Measurements from ENCODE around the gene POLH. TPM values are rescaled to one million over a fixed set of nuclear protein-coding genes. Genes with fewer than 3 reads are reported as not detected.

Gene POLH
- total RNA-seq, 1 donor from 2014 or later, result 21.2 TPM

GRCh38 chr6:43614396-43614730 is 38.4 kb downstream of the POLH start:
- DNase-seq (ENCODE audit: low spot score), result no peak
- H3K36me3 Mint-ChIP-seq (ENCODE audit: low read depth), result peaks cover 8% of the 10 kb centered on the region
- no peak overlapping the region for H3K27ac Mint-ChIP-seq (ENCODE audit: unreplicated experiment)
- no peak overlapping the region for H3K4me3 Mint-ChIP-seq (ENCODE audit: unreplicated experiment)
- H3K9me3 Mint-ChIP-seq (ENCODE audit: low read depth), result no peaks in the 10 kb centered on the region
- TF ChIP-seq CTCF (IDR thresholded peaks at IDR 0.05), result no peak
- H3K27me3 Mint-ChIP-seq (ENCODE audit: low read depth), result no peaks in the 10 kb centered on the region
- H3K4me1 Mint-ChIP-seq (ENCODE audit: low read depth), result no peaks in the 10 kb centered on the region

- Mint-ChIP-seq H3K4me1 (ENCODE audit: low read depth) (no peaks in the 10 kb centered on the region), H3K27ac (ENCODE audit: unreplicated experiment) (peak overlapping the region; percentile 22), H3K4me3 (ENCODE audit: unreplicated experiment) (no peak overlapping the region), H3K27me3 (ENCODE audit: low read depth) (no peaks in the 10 kb centered on the region), H3K9me3 (ENCODE audit: low read depth) (no peaks in the 10 kb centered on the region), H3K36me3 (ENCODE audit: low read depth) (peaks cover 14% of the 10 kb centered on the region)
- DNase-seq (ENCODE audit: low spot score), result peak; percentile 21
- no peak for TF ChIP-seq CTCF (IDR thresholded peaks at IDR 0.05)
These were observed 40.9 kb downstream of the POLH start for GRCh38 chr6:43616725-43617472.

GRCh38 chr6:43621078-43621835 is 45.3 kb downstream of the POLH start:
- no peaks in the 10 kb centered on the region for H3K9me3 Mint-ChIP-seq (ENCODE audit: low read depth)
- DNase-seq (ENCODE audit: low spot score), result no peak
- H3K4me3 Mint-ChIP-seq (ENCODE audit: unreplicated experiment), result no peak overlapping the region
- TF ChIP-seq CTCF (IDR thresholded peaks at IDR 0.05), result no peak
- peaks cover 14% of the 10 kb centered on the region for H3K4me1 Mint-ChIP-seq (ENCODE audit: low read depth)
- H3K27ac Mint-ChIP-seq (ENCODE audit: unreplicated experiment), result peak overlapping the region; percentile 39
- no peaks in the 10 kb centered on the region for H3K27me3 Mint-ChIP-seq (ENCODE audit: low read depth)
- peaks cover 36% of the 10 kb centered on the region for H3K36me3 Mint-ChIP-seq (ENCODE audit: low read depth)

- H3K4me3 Mint-ChIP-seq (ENCODE audit: unreplicated experiment), result no peak overlapping the region
- H3K27me3 Mint-ChIP-seq (ENCODE audit: low read depth), result no peaks in the 10 kb centered on the region
- no peaks in the 10 kb centered on the region for H3K9me3 Mint-ChIP-seq (ENCODE audit: low read depth)
- peaks cover 39% of the 10 kb centered on the region for H3K36me3 Mint-ChIP-seq (ENCODE audit: low read depth)
- no peak for TF ChIP-seq CTCF (IDR thresholded peaks at IDR 0.05)
- peak overlapping the region; percentile 39 for H3K27ac Mint-ChIP-seq (ENCODE audit: unreplicated experiment)
- H3K4me1 Mint-ChIP-seq (ENCODE audit: low read depth), result peaks cover 20% of the 10 kb centered on the region
- DNase-seq (ENCODE audit: low spot score), result no peak
These were observed 45.8 kb downstream of the POLH start for GRCh38 chr6:43621836-43622180.

- peak; percentile 79 for DNase-seq (ENCODE audit: low spot score)
- peaks cover 27% of the 10 kb centered on the region for H3K4me1 Mint-ChIP-seq (ENCODE audit: low read depth)
- H3K27me3 Mint-ChIP-seq (ENCODE audit: low read depth), result no peaks in the 10 kb centered on the region
- no peak overlapping the region for H3K4me3 Mint-ChIP-seq (ENCODE audit: unreplicated experiment)
- peak overlapping the region; percentile 49 for H3K27ac Mint-ChIP-seq (ENCODE audit: unreplicated experiment)
- TF ChIP-seq CTCF (IDR thresholded peaks at IDR 0.05), result no peak
- H3K9me3 Mint-ChIP-seq (ENCODE audit: low read depth), result no peaks in the 10 kb centered on the region
- peaks cover 42% of the 10 kb centered on the region for H3K36me3 Mint-ChIP-seq (ENCODE audit: low read depth)
These were observed 46.6 kb downstream of the POLH start for GRCh38 chr6:43622541-43622940.
